Omental fat pad (tissue), 4 donors: ENCODE data around the gene GJB6. TPM values are rescaled to one million over a fixed set of nuclear protein-coding genes. Genes with fewer than 3 reads are reported as not detected.

ENCODE experiments used
- ATAC-seq: fragments of 150-250 bp; one replicate; pipeline ENCODE4 v1.9.1; 2016; ENCODE audit warnings: mild to moderate bottlenecking, moderate library complexity; ENCODE audit not compliant: low FRiP score
- DNase-seq: peaks from one replicate; pipeline ENCODE4 v3.0.0-alpha.2; 2019; ENCODE audit warnings: low spot score
- CTCF ChIP-seq, 3 donors: fragments of 450-650 bp; IDR thresholded peaks; one replicate each; pipeline ENCODE4 v1.5.1; 2016 to 2017; ENCODE audit warnings: antibody characterized with exemption in 3 of 3, mild to moderate bottlenecking in 3 of 3, moderate library complexity in 2 of 3
- total RNA-seq, 4 donors: library from RNA; depleted of rRNA; stranded (reverse); fragments of >200 nt; gene quantifications; one replicate each; pipeline ENCODE4 v1.1.0, GENCODE V29; 2016

Gene GJB6
- total RNA-seq, 4 donors from 2014 or later: not detected

- DNase-seq: no peak
- no peak for TF ChIP-seq CTCF (IDR thresholded peaks at IDR 0.05)
- ATAC-seq: no peak
These were observed 25.4 kb downstream of the GJB6 start for GRCh38 chr13:20206698-20207235.

GRCh38 chr13:20206065-20206697 is 25.9 kb downstream of the GJB6 start:
- DNase-seq: no peak
- ATAC-seq: no peak
- no peak for TF ChIP-seq CTCF (IDR thresholded peaks at IDR 0.05)

GRCh38 chr13:20198781-20199180 is 33.3 kb downstream of the GJB6 start:
- TF ChIP-seq CTCF (IDR thresholded peaks at IDR 0.05): no peak
- DNase-seq (no peak), ATAC-seq (no peak)

- DNase-seq (no peak), ATAC-seq (peak; percentile 48)
- TF ChIP-seq CTCF (IDR thresholded peaks at IDR 0.05): no peak
These were observed 34.7 kb downstream of the GJB6 start for GRCh38 chr13:20197361-20197834.

- no peak for TF ChIP-seq CTCF (IDR thresholded peaks at IDR 0.05)
- DNase-seq: no peak
- no peak for ATAC-seq
These were observed 36.3 kb downstream of the GJB6 start for GRCh38 chr13:20195801-20196200.

GRCh38 chr13:20193907-20194631 is 38.0 kb downstream of the GJB6 start:
- ATAC-seq (no peak), DNase-seq (no peak)
- no peak for TF ChIP-seq CTCF (IDR thresholded peaks at IDR 0.05)
